Measurements from ENCODE around the gene CELSR2. TPM values are rescaled to one million over a fixed set of nuclear protein-coding genes. Genes with fewer than 3 reads are reported as not detected.

CELSR2 gene
- total RNA-seq, 1 experiment from 2014 or later: 14.9 TPM

- DNase-seq (ENCODE audit: low spot score): no peak
Measured at GRCh38 chr1:109231066-109231465, 18.3 kb upstream of the CELSR2 start.

- no peak for DNase-seq (ENCODE audit: low spot score)
Measured at GRCh38 chr1:109235137-109235536, 14.2 kb upstream of the CELSR2 start.

GRCh38 chr1:109237512-109237911, 11.8 kb upstream of the CELSR2 start:
- DNase-seq (ENCODE audit: low spot score): no peak

GRCh38 chr1:109238382-109238781, 11.0 kb upstream of the CELSR2 start:
- DNase-seq (ENCODE audit: low spot score): no peak

DNA sequence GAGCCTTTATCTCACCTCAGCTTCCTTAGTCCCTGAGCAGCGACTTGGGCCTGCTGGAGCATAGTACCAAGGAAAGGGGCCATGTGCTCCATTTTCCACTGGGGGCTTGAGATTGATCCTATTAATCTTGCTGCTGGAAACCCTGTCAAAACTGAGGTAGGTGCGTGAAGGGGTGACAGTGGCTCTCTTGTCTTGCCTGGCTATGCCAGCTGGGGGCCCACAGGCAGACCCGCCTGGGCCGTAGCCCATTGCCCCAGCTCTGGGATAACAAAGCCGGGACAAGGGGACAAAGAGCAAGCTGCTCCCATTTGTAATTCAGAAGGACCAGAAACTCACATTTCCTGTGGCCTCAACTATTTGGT, 10.3 kb upstream of the CELSR2 start:
- no peak for DNase-seq (ENCODE audit: low spot score)

DNA sequence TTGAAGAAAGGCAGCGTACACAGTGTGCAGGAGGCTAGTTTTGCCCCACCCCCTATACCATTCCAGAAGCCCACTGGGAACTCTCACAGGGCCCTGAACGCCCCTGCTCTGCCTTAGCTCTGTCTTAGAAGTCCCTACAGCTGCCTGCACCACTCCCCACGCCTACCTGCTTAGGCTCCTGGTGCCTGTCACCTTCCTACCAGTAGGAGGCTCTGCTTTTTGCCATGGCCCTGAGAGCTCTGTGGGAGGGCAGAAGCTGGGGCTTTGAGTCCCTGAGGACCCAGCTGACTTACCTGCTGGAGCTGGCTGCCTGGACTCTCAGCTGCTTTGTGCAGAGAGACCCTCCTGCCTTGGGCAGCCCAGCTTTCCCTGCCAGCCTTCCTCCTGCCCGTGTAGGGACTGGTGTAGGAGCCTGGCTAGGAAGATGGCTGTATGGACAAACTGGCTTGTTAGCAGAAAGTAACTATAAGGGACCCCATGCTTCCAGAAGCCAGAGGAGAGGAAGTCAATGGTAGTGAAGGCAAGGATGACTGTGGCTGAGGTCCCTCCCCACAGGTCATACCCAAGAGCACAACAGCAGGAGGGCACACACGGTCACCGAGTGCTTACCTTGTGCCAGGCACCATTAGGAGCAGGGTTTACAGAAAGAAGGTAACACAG, 9.8 kb upstream of the CELSR2 start:
- no peak for DNase-seq (ENCODE audit: low spot score)

DNA sequence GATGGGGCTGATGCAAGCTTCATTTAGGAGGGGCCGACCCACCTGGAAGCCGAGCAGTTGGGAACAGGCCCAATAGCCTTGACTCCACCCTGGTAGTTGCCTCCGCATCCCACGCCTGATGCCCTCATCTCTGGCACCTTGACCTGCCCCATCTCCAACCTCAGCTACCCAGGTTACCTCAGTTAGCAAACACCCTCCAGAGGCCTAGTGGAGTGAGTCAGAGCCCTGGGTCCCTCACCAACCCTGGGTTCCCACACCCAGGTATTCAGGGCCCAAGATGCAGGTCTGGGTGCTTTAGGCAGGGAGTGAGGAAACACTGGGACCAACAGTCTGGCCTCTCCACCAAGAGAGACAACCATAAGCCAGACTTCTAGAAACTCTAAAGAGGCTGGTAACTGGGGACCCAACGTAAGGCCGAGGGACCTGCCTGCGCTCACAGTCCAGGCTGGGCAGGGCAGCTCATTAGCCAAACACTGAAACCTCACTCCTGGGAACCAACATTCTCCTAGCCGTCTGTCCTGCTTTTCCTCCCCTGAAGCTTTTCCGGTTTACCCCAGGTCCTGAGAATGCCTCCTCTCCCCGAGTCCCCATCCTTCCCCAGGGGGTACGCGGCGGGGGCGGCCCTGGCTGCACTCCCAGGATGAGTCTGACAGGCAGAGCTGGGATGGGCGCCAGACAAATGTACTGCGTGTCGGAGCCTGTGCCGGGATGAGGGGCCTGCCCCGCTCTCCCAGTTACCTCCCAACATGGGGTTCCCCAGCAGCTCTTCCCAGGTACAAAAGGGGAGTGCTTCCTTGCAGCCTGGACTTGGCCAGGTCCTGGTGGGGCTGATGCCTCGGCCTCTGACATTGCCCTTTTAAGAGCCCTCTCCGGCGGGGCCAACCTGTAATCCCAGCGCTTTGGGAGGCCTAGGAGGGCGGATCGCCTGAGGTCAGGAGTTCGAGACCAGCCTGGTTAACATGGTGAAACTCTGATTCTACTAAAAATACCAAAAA, 8.9 kb upstream of the CELSR2 start:
- DNase-seq (ENCODE audit: low spot score): no peak

GRCh38 chr1:109241344-109241743, 8.0 kb upstream of the CELSR2 start:
- DNase-seq (ENCODE audit: low spot score): no peak

DNA sequence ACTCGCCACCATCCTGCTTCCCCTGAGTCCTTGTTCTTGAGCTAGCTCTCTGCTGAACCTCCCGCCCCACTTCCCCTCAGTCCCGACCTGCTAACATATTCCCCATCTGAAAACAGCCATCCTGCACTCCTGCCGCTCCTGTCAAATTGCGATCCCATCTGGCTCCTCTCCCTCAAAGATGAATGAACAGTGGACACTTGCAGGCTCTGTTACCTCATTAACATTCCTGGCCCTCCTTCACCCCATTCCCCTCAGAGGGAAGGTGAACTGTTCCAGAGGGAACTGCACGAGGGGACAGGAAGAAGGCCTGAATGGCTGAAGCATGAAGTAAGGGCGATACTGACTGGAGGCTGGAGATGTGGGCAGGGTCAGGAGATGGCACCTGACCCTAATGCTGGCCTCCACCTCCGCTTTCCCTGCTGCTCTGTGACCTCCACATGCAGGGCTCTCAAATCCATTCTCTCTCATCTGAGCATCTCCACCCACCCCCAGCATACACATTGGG, 7.4 kb upstream of the CELSR2 start:
- no peak for DNase-seq (ENCODE audit: low spot score)

DNA sequence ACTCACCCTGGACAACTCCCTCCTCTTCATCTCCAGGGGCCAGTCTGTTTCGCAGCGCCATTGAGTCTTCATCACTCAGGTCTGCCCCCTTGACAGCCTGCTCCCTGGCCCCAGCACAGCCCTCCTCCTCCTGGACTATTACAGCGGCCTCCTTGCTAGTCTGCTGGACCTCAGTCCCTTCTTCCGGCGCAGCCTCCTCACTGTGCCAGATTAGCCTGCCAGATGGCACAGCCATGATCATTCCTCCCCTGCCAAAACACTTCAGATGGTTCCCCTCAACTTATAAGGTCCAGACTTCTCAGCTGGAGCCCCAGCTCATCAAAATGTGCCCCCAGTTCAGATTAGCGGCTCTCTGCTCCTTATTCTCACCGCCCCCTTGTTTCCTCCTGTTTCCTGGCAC, 7.0 kb upstream of the CELSR2 start:
- DNase-seq (ENCODE audit: low spot score): no peak

DNA sequence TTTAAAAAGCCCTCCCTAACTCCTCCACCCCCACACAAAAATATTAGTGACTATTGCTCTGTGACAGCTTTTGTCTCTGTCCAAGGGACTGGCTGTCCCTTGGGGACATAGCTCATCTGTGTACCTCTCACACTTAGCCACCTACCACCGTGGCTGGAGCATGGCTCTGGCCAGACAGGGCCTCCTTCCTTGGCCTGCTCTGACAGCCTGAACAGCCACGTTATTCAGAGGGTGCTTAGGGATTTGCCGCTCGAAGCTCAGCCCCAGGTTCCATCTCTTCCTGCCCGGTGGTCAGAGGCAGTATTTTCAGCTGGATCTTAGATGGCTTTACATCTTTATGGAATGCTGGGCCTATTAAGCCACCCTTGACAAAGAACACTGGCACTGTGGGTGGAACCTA, 6.1 kb upstream of the CELSR2 start:
- DNase-seq (ENCODE audit: low spot score): no peak

GRCh38 chr1:109243860-109244552, 5.3 kb upstream of the CELSR2 start:
- DNase-seq (ENCODE audit: low spot score): no peak

- DNase-seq (ENCODE audit: low spot score): no peak
Measured at GRCh38 chr1:109246141-109246551, 3.2 kb upstream of the CELSR2 start.

GRCh38 chr1:109247401-109248365, 1.7 kb upstream of the CELSR2 start:
- no peak for DNase-seq (ENCODE audit: low spot score)

DNA sequence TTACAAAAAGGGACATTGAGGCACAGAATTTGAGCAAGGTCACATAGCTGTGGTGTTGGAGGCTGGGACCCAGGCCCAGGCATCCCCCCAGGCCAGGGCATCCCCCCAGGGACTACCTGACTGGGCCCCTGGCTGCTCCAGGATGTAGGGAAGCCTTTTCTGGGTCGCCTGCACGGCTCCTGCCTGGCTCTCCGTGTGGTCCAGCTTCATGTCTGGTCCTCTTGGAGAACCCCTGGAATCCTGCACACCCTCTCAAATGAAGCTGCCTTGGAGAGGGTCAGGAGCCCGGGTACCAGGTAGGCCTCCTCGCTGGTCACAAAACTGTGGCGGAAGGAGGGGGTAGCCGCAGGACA, 919 bp upstream of the CELSR2 start:
- DNase-seq (ENCODE audit: low spot score): no peak

GRCh38 chr1:109249654-109250401, 489 bp downstream of the CELSR2 start:
- no peak for DNase-seq (ENCODE audit: low spot score)

DNA sequence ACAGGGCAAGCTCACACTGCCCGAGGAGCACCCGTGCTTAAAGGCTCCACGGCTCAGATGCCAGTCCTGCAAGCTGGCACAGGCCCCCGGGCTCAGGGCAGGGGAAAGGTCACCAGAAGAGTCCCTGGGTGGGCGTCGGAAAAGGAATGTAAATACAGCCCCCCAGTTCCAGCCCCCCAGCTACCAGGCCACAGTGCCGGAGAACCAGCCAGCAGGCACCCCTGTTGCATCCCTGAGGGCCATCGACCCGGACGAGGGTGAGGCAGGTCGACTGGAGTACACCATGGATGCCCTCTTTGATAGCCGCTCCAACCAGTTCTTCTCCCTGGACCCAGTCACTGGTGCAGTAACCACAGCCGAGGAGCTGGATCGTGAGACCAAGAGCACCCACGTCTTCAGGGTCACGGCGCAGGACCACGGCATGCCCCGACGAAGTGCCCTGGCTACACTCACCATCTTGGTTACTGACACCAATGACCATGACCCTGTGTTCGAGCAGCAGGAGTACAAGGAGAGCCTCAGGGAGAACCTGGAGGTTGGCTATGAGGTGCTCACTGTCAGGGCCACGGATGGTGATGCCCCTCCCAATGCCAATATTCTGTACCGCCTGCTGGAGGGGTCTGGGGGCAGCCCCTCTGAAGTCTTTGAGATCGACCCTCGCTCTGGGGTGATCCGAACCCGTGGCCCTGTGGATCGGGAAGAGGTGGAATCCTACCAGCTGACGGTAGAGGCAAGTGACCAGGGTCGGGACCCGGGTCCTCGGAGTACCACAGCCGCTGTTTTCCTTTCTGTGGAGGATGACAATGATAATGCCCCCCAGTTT, 1.3 kb downstream of the CELSR2 start:
- DNase-seq (ENCODE audit: low spot score): no peak

GRCh38 chr1:109251277-109252166, 2.2 kb downstream of the CELSR2 start:
- no peak for DNase-seq (ENCODE audit: low spot score)
